H1 (cell line): ENCODE results near the gene OR2Z1. TPM values are rescaled to one million over a fixed set of nuclear protein-coding genes. Genes with fewer than 3 reads are reported as not detected.

Experiments used
- CTCF ChIA-PET: fragments of 300-600 bp; sonication (Branson Sonifier 250); formaldehyde crosslinking; loops from one replicate; lab custom pipeline; 2021; ENCODE audit not compliant: partially characterized antibody; lab: Charles Lee
- POLR2A ChIA-PET: fragments of 300-600 bp; sonication (Branson Sonifier 250); formaldehyde crosslinking; loops from one replicate; lab custom pipeline; 2021; ENCODE audit warnings: inconsistent platforms; ENCODE audit not compliant: partially characterized antibody; lab: Charles Lee
- DNase-seq, 2 experiments: peaks; one replicate each; pipeline versions ENCODE4 v3.0.0 to v3.0.0-alpha.2; 2010 to 2022; ENCODE audit warnings: low spot score in 2 of 2, low read depth in 1 of 2, mixed read lengths in 1 of 2
- FAIRE-seq: peaks from 2 replicates; lab custom pipeline; 2011; peaks lifted over from hg19 to GRCh38; lab: Jason Lieb, UNC
- H2AFZ ChIP-seq: 2 replicates; pipeline ENCODE4 v1.8.1; 2012; ENCODE audit warnings: low read length, inconsistent platforms
- H2AK5ac ChIP-seq: 2 replicates; pipeline ENCODE4 v1.6.1; 2013; ENCODE audit warnings: low read depth, low read length
- H2BK120ac ChIP-seq: replicated peaks from 2 replicates; pipeline ENCODE3; 2013; ENCODE audit warnings: low read depth, low read length, inconsistent platforms
- H2BK12ac ChIP-seq: 2 replicates; pipeline ENCODE4 v1.6.1; 2013; ENCODE audit warnings: low read depth, low read length
- H2BK15ac ChIP-seq: 2 replicates; pipeline ENCODE4 v1.6.1; 2013; ENCODE audit warnings: low read length
- H2BK20ac ChIP-seq: 2 replicates; pipeline ENCODE4 v1.6.1; 2013; ENCODE audit warnings: low read length
- H2BK5ac ChIP-seq: 2 replicates; pipeline ENCODE4 v1.6.1; 2013; ENCODE audit warnings: low read depth, low read length
- H3K14ac ChIP-seq: 2 replicates; pipeline ENCODE4 v1.6.1; 2013; ENCODE audit warnings: inconsistent platforms; ENCODE audit not compliant: insufficient read length
- H3K18ac ChIP-seq: 2 replicates; pipeline ENCODE4 v1.6.1; 2013; ENCODE audit warnings: low read length; ENCODE audit errors: extremely low read depth
- H3K23ac ChIP-seq: 2 replicates; pipeline ENCODE4 v1.6.1; 2013; ENCODE audit warnings: inconsistent platforms; ENCODE audit not compliant: insufficient read length
- H3K23me2 ChIP-seq: 2 replicates; pipeline ENCODE4 v1.6.1; 2013; ENCODE audit warnings: low read depth, low read length
- H3K27ac ChIP-seq: 2 replicates; pipeline ENCODE4 v1.6.1; 2011; ENCODE audit warnings: low read depth, low read length, inconsistent platforms
- H3K27me3 ChIP-seq, 4 experiments: replicated peaks in 1 of 4; 1 replicate in 1 of 4; 2 replicates in 3 of 4; pipeline versions ENCODE4 v1.6.1 to v1.8.1; 2011 to 2013; ENCODE audit warnings: low read length in 3 of 4, mild to moderate bottlenecking in 3 of 4, inconsistent platforms in 2 of 4, mixed read lengths in 2 of 4, moderate library complexity in 1 of 4; ENCODE audit not compliant: control insufficient read depth in 3 of 4, insufficient read depth in 3 of 4; ENCODE audit errors: extremely low read depth in 1 of 4
- H3K36me3 ChIP-seq, 4 experiments: 2 replicates each; pipeline versions ENCODE4 v1.6.1 to v1.8.1; 2011 to 2013; ENCODE audit warnings: mild to moderate bottlenecking in 4 of 4, low read length in 3 of 4, moderate library complexity in 2 of 4, control low read depth in 1 of 4, inconsistent platforms in 1 of 4; ENCODE audit not compliant: insufficient read depth in 4 of 4, control insufficient read depth in 2 of 4
- H3K4ac ChIP-seq: replicated peaks from 2 replicates; pipeline ENCODE3; 2013; ENCODE audit warnings: low read length, low read depth, mixed read lengths, inconsistent platforms; ENCODE audit not compliant: insufficient read length
- H3K4me1 ChIP-seq, 4 experiments: replicated peaks in 1 of 4; 1 replicate in 1 of 4; 2 replicates in 3 of 4; pipeline versions ENCODE4 v1.6.1 to v1.8.1; 2011 to 2013; ENCODE audit warnings: low read length in 3 of 4, inconsistent platforms in 2 of 4, mixed read lengths in 1 of 4; ENCODE audit not compliant: insufficient read depth in 4 of 4, control insufficient read depth in 3 of 4
- H3K4me2 ChIP-seq, 2 experiments: 2 replicates each; pipeline versions ENCODE4 v1.6.1 to v1.8.1; 2011 to 2013; ENCODE audit warnings: low read depth in 2 of 2, low read length in 2 of 2, control low read depth in 1 of 2, inconsistent platforms in 1 of 2, mild to moderate bottlenecking in 1 of 2; ENCODE audit not compliant: insufficient read depth in 1 of 2
- H3K4me3 ChIP-seq, 4 experiments: fragments of 200-600, 300-600 bp in 1 of 4; sonication (generic), shearing (Covaris generic), sonication (Bioruptor Twin) in 1 of 4; 2 replicates each; pipeline versions ENCODE4 v1.5.1 to v1.8.1; 2011 to 2016; ENCODE audit warnings: low read length in 4 of 4, low read depth in 3 of 4, control low read depth in 2 of 4, inconsistent platforms in 2 of 4, mild to moderate bottlenecking in 2 of 4, mixed read lengths in 1 of 4, moderate library complexity in 1 of 4; ENCODE audit not compliant: insufficient read depth in 2 of 4; ENCODE audit errors: extremely low read depth in 1 of 4
- H3K56ac ChIP-seq: replicated peaks from 2 replicates; pipeline ENCODE3; 2013; ENCODE audit warnings: low read depth, mild to moderate bottlenecking, mixed read lengths, low read length, inconsistent platforms; ENCODE audit not compliant: insufficient read length
- H3K79me1 ChIP-seq: 2 replicates; pipeline ENCODE4 v1.6.1; 2013; ENCODE audit warnings: low read depth, low read length, control low read depth
- H3K79me2 ChIP-seq, 2 experiments: 2 replicates each; pipeline versions ENCODE4 v1.6.1 to v1.8.1; 2012 to 2013; ENCODE audit warnings: low read length in 2 of 2, mild to moderate bottlenecking in 2 of 2, inconsistent platforms in 1 of 2; ENCODE audit not compliant: insufficient read depth in 2 of 2, control insufficient read depth in 1 of 2
- H3K9ac ChIP-seq, 4 experiments: replicated peaks in 1 of 4; 1 replicate in 1 of 4; 2 replicates in 3 of 4; pipeline versions ENCODE4 v1.6.1 to v1.8.1; 2011 to 2013; ENCODE audit warnings: low read depth in 3 of 4, low read length in 3 of 4, control low read depth in 2 of 4, mild to moderate bottlenecking in 2 of 4, moderate library complexity in 2 of 4, inconsistent platforms in 1 of 4; ENCODE audit errors: extremely low read depth in 1 of 4
- H3K9me3 ChIP-seq, 2 experiments: 2 replicates each; pipeline versions ENCODE4 v1.6.1 to v1.8.1; 2012 to 2013; ENCODE audit warnings: mild to moderate bottlenecking in 2 of 2, moderate library complexity in 2 of 2, control low read depth in 1 of 2, inconsistent platforms in 1 of 2, low read depth in 1 of 2, low read length in 1 of 2, mixed read lengths in 1 of 2; ENCODE audit not compliant: insufficient read depth in 2 of 2
- H4K20me1 ChIP-seq, 2 experiments: replicated peaks in 1 of 2; 2 replicates each; pipeline versions ENCODE3 to v1.8.1; 2011 to 2013; ENCODE audit warnings: inconsistent platforms in 2 of 2, low read length in 2 of 2, mild to moderate bottlenecking in 1 of 2; ENCODE audit not compliant: insufficient read depth in 2 of 2, control insufficient read depth in 1 of 2
- H4K5ac ChIP-seq: 2 replicates; pipeline ENCODE4 v1.6.1; 2013; ENCODE audit warnings: low read length, low read depth, mixed read lengths, inconsistent platforms; ENCODE audit not compliant: insufficient read length
- H4K8ac ChIP-seq: 2 replicates; pipeline ENCODE4 v1.8.0; 2013; ENCODE audit warnings: mild to moderate bottlenecking, moderate library complexity, low read length, inconsistent platforms; ENCODE audit not compliant: insufficient read depth; ENCODE audit errors: extremely low read depth
- H4K91ac ChIP-seq: replicated peaks from 2 replicates; pipeline ENCODE3; 2013; ENCODE audit warnings: low read length, mixed read lengths, inconsistent platforms; ENCODE audit not compliant: insufficient read length
- ATF2 ChIP-seq: IDR thresholded peaks from 2 replicates; pipeline ENCODE4 v1.6.1; 2012; ENCODE audit warnings: low read length, inconsistent platforms
- BACH1 ChIP-seq: IDR thresholded peaks from 2 replicates; pipeline ENCODE4 v1.6.1; 2012; ENCODE audit warnings: low read length, improper control_type of control experiment
- BRCA1 ChIP-seq: IDR thresholded peaks from 2 replicates; pipeline ENCODE4 v1.6.1; 2012; ENCODE audit warnings: low read depth, low read length, improper control_type of control experiment
- FOSL1 ChIP-seq: IDR thresholded peaks from 2 replicates; pipeline ENCODE4 v1.6.1; 2011; ENCODE audit warnings: mild to moderate bottlenecking, low read depth, low read length, moderate library complexity; ENCODE audit not compliant: insufficient read depth
- JUND ChIP-seq: IDR thresholded peaks from 2 replicates; pipeline ENCODE4 v1.6.1; 2011; ENCODE audit warnings: mild to moderate bottlenecking, improper control_type of control experiment, low read length
- KDM4A ChIP-seq: IDR thresholded peaks from one replicate; pipeline ENCODE4 v1.7.1; 2012; ENCODE audit warnings: low read depth, mild to moderate bottlenecking, moderate library complexity, low read length, inconsistent platforms; ENCODE audit not compliant: severe bottlenecking
- MAX ChIP-seq: IDR thresholded peaks from 2 replicates; pipeline ENCODE4 v1.6.1; 2012; ENCODE audit warnings: inconsistent platforms
- POLR2AphosphoS5 ChIP-seq: IDR thresholded peaks from 2 replicates; pipeline ENCODE4 v1.6.1; 2011; ENCODE audit warnings: low read depth, low read length
- RXRA ChIP-seq: IDR thresholded peaks from 2 replicates; pipeline ENCODE4 v1.6.1; 2011; ENCODE audit warnings: low read depth, mild to moderate bottlenecking, low read length, moderate library complexity; ENCODE audit not compliant: insufficient read depth
- SAP30 ChIP-seq: fragments of 300-600 bp; sonication (generic); IDR thresholded peaks from 2 replicates; pipeline ENCODE4 v1.7.1; 2012; ENCODE audit warnings: low read length, moderate library complexity, mild to moderate bottlenecking, inconsistent platforms; ENCODE audit not compliant: insufficient read depth, insufficient replicate concordance
- SP1 ChIP-seq: IDR thresholded peaks from 2 replicates; pipeline ENCODE4 v1.6.1; 2011; ENCODE audit warnings: low read depth, low read length
- TAF7 ChIP-seq: optimal IDR thresholded peaks from 2 replicates; pipeline ENCODE3; 2011; ENCODE audit warnings: low read depth, mild to moderate bottlenecking, inconsistent platforms, low read length, moderate library complexity, borderline replicate concordance
- TCF12 ChIP-seq: IDR thresholded peaks from 2 replicates; pipeline ENCODE4 v1.6.1; 2011; ENCODE audit warnings: low read depth, mild to moderate bottlenecking, low read length
- WGBS, 2 experiments: shearing (Covaris generic) in 1 of 2; methylation state at CpG; one replicate each; pipeline versions ENCODE4 v1.1.6 to v1.1.7; 2013 to 2015; ENCODE audit warnings: low lambda C conversion rate in 2 of 2, mixed read lengths in 2 of 2, inconsistent platforms in 1 of 2, low coverage in 1 of 2, missing lambda C conversion rate in 1 of 2; ENCODE audit not compliant: insufficient replicate concordance in 2 of 2, insufficient coverage in 1 of 2, insufficient read length in 1 of 2; ENCODE audit errors: extremely low coverage in 1 of 2, missing lambda C conversion rate in 1 of 2; 5-methylcytosine and 5-hydroxymethylcytosine counted together
- polyA plus RNA-seq, 7 experiments: library from polyadenylated mRNA; depleted of rRNA in 3 of 7; stranded (reverse) in 5 of 7; unstranded in 2 of 7; fragments of >200 nt in 5 of 7; fragments of 200-250 nt in 2 of 7; gene quantifications; 1 replicate in 5 of 7; 2 replicates in 1 of 7; 4 replicates in 1 of 7; pipeline versions ENCODE4 v1.2.1 to v1.2.3, GENCODE V29; 2011 to 2013; ENCODE audit warnings: missing spikeins in 2 of 7, mixed read lengths in 2 of 7
- total RNA-seq: library from RNA; stranded (reverse); fragmentation: NEBNext Ultra II Directional; extraction: Animal tissue kit (Norgen Biotek cat#: 25700); gene quantifications from 2 replicates; pipeline ENCODE4 v1.2.1, GENCODE V29; 2021

Gene OR2Z1
- total and polyA plus RNA-seq, 2 of the 8 experiments (the other 6 are each of a cell fraction or from before 2014, with no cell fraction given) = not detected

DNA sequence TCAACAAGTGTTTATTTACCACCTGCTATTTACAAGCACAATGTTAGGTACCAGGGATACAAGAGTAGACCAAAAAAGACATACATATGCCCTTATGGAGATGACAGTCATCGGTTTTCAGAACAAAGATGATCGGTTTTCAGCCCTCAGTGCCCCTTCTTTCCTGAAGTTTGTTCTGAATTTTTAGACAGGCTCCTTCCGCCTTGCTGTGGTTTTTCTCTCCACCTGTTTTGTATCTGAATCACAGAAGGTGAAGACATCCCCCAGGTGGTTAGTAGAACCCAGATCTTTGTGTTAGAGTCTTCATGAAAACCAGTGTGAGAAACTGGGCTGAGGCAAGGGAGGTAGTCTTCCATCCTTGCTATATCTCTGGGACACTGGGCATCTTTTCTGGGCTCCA lies 46.4 kb upstream of the OR2Z1 start:
- 93% methylated on average over 3 of the region's 3 CpGs; no CpG with 5 or more reads in 1 of the 2 experiments for WGBS, 2 experiments
- no peak overlapping the region for H3K4me2 ChIP-seq
- TF ChIP-seq SP1 = no peak
- no peak for TF ChIP-seq TCF12
- TF ChIP-seq ATF2 = no peak
- no peak for TF ChIP-seq MAX
- TF ChIP-seq SAP30 = no peak
- TF ChIP-seq RXRA = no peak
- TF ChIP-seq BACH1 = no peak
- no peak for TF ChIP-seq FOSL1
- TF ChIP-seq POLR2AphosphoS5 = no peak
- TF ChIP-seq TAF7 = no peak
- TF ChIP-seq JUND = no peak
- TF ChIP-seq BRCA1 = no peak
- TF ChIP-seq KDM4A = no peak

More for the DNA sequence above, 46.4 kb upstream of the OR2Z1 start:
- Histone ChIP-seq H3K23ac (no peak overlapping the region), H3K14ac (no peak overlapping the region), H3K56ac (no peak overlapping the region), H2BK12ac (no peak overlapping the region), H2BK15ac (no peak overlapping the region), H3K9me3 (peaks cover 22 to 26% of the 10 kb centered on the region in 2 experiments; a peak in 3 of 4 replicates), H4K91ac (no peak overlapping the region), H2BK5ac (no peak overlapping the region), H3K36me3 (no peaks in the 10 kb centered on the region), H3K4me3 (no peak overlapping the region), H4K5ac (no peak overlapping the region), H3K4me1 (no peaks in the 10 kb centered on the region), H3K79me2 (no peaks in the 10 kb centered on the region), H4K8ac (no peak overlapping the region), H3K79me1 (no peaks in the 10 kb centered on the region), H2AFZ (no peak overlapping the region), H3K23me2 (peaks cover 9% of the 10 kb centered on the region; the same call in 1 of the 2 replicates), H2BK20ac (no peak overlapping the region), H4K20me1 (no peaks in the 10 kb centered on the region), H3K27me3 (no peaks in the 10 kb centered on the region), H2BK120ac (no peak overlapping the region), H3K4ac (no peak overlapping the region), H3K18ac (no peak overlapping the region), H3K9ac (no peak overlapping the region), H2AK5ac (no peak overlapping the region), H3K27ac (no peak overlapping the region)
- DNase-seq = no peak
- POLR2A ChIA-PET = no interaction called here
- CTCF ChIA-PET = interaction anchor here (1.1 kb wide), 1 partner anchor 19 kb away, joined by 5 read pairs; no protein-coding TSS in a partner anchor
- no peak for FAIRE-seq
